GM19467 (cell line): ENCODE measurements around the gene EBNA1BP2.
A peak's percentile ranks its signal among the peaks of the same experiment; 100 is the strongest.
"Not testable (repeated sequence)": the region's sequence is repeated elsewhere in the genome, so short reads cannot be mapped to it uniquely, and the experiment has no call there.

Source experiments
- ATAC-seq: cut with Tn5 transposase; IDR thresholded peaks from one replicate; pipeline ENCODE4 v1.9.1; 2021; ENCODE audit warnings: mild to moderate bottlenecking, moderate library complexity; ENCODE audit not compliant: unreplicated experiment

EBNA1BP2 gene

DNA sequence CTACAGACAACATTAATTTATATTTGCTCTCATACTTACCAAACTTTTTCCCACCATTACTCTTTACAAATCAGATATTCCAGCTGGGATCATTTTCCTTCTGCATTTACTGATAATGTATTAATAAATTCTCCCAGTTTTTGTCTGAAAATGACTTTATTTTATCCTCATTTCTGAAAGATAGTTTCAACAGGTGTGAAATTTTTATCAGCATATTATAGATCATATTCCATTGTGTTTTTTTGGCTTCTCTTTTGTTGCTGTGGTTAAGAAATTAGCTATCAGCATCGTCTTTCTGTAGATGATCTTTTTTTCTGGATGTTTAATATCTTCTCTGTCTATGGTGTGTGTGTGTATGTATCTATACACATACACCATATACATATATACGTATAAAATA is 2.8 kb upstream of the EBNA1BP2 start:
- ATAC-seq, result no peak

DNA sequence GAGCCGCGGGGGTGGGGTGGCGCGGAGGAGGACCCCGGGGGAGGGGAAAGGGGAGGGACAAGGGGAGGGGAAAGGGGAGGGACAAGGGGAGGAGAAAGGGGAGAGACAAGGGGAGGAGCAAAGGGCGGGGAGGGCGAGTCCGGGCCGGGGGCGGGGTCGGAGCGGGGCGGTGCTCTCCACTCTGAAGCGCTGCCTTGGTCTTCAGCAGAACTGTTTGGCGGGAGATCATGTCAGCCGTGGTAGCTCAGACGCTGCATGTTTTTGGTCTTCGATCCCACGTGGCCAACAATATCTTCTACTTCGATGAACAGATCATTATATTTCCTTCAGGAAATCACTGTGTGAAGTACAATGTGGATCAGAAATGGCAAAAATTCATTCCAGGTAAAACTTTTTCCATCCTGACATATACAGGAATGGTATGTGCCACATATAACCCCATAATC is 460 bp upstream of the EBNA1BP2 start:
- ATAC-seq, result peak; percentile 41

DNA sequence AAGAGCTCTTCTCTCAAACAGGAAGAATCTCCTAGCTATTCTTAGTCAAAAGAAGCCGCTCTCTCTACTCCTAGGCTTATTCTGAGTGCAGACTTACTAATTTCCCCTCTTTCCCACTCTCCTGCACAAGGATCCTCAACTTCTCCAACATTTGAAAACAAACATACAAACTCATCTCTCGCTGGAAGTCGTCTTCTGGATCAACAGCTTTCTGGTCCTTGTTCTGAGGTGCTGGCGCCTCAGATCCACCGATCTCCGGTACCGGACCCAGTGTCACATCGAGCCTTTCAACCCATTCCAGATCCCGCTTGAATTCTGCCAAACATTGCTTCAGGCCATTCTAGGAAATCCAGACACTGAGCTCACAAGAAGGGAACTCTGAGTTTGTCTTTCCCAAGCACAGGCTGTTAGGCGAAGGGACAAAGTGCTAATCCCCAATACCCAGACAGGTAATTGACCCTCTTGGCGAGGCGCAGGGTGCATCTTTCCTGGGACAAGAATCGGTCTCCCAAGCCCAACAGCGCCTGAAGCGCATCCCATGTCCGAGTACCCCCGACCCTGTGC is 696 bp downstream of the EBNA1BP2 start:
- no peak for ATAC-seq

DNA sequence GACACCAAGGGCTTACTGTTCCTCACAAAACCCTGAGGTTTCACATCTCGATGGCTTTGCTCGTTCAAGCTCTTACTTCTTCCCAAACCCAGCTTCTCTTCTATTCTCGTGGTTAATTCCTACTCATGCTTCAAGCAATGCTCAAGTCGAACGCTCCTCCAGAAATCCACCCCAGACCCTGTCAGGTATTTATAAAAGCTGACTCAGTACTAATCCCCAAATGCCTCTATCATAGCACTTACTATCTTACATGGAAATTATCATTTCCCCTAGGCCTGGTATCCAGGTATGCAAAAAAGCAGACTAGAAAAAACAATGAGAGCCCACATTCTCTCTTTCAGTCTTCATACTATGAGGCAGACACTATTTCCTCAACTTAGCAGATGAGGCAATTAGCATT is 6.3 kb downstream of the EBNA1BP2 start:
- no peak for ATAC-seq

DNA sequence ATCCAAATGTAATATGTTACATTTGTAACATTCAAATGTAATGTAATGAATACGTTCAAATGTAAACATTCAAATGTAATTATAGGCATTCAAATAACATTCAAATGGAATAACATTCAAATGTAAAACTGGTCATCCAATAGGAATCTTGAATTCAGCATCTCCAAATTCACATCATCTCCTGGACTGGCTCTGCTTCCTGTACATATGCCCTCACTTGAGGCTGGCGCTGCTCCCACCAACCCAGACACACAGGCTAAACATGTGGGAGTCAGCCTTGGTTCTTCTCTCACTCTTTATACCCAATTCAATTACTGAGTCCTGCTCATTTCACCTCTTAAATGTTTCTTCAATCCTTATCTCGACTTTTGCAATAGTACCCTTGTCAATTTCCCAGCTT is 6.9 kb downstream of the EBNA1BP2 start:
- no peak for ATAC-seq

DNA sequence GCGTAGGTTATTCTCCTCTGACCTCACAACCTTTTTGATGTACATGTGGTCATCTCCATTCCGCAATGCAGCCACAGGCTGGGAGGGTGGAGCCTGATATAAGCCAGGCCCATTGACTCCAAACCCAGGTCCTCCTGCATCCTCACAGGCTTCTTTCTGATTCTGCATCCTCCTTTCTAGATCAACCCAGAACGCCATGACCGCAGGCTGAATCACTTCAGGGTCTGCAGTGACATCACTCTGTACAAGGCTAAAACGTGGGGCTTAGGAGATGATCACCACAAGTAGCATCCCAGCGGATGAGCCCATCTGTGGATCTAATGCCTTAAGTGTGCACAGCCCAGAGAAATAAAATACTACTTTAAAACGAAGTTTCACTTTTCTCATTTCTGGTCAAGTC is 16.1 kb downstream of the EBNA1BP2 start:
- ATAC-seq, result no peak

DNA sequence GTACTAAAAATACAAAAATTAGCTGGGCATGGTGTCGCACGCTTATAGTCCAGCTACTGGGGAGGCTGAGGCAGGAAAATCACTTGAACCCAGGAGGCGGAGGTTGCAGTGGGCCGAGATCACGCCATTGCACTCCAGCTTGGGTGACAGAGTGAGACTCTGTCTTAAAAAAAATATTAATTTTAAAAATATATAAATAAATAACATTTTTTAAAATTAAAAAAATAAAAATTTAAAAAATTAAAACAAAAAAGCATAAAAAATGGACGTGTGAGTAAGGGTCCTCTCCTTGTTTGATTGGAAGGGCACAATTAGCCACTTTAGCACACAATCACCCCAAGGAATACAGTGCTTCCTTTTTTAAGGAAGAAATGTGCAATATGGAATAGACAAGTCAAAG is 18.6 kb downstream of the EBNA1BP2 start:
- no peak for ATAC-seq

DNA sequence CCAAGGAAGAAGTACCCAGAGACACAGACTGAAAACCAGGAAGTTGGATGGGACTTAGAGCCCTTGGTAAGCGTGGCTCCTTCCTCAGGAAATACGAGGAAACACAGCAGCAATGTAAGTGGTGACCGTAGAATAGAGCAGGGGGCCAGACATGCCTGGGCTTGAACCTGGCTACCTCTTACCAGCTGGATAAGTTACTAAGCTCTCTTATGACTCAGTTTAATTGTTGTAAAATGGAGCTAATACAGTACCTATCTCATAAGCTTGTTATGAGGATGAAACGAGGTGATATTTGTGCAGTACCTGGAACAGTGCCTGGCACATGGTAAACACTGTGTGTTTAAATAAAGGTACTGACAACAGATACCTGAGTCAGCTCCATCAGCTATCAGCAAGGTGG is 19.2 kb downstream of the EBNA1BP2 start:
- ATAC-seq, result no peak

DNA sequence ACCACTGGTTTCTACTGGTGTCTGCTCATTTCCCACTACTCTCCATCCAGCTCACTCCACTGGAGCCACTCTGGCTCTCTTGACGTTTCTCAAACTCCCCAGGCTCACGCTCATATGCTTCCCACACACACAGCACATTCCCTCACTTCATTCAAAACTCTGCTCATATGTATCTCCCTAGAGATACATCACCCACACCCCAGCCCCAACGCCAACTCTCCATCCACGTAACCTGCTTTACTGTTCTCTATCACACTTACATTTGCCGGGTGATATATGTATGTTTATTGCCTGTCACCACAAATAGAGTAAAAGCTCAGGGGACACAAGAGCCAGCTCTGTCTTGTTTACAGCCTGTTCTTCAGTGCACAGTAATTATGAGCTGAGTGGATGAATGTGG is 22.2 kb downstream of the EBNA1BP2 start:
- no peak for ATAC-seq

DNA sequence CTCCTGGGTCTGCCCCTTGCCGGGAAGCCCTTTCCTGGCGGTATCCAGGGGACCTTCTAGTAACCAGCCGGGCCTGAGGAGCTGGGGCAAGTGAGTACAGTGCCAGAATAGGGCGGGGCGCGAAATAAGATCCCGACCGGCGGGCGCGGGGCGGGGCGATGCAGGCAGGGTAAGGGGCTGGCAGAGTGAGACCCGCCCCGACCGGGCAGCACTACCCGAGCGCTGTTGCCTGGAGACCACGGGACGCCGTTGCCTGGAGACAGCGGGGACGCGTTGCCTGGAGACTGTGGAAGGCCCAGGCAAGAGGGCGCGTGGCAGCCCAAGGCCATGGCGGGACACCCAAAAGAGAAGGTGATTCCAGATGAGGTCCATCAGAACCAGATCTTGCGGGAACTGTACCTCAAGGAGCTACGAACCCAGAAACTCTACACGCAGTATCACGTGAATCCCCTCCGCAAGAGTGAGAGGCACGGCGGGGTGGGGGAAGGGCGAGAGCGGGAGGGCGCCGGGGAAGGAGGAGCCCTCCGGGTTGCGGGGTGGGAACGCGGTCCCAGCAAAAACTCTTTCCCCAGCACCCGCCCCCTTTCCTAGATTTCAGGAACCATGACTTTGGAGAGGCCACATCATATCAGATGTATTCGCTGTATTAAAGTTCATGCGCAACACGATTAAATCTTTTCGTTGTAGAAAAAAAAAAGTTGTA is 24.3 kb downstream of the EBNA1BP2 start:
- no peak for ATAC-seq

DNA sequence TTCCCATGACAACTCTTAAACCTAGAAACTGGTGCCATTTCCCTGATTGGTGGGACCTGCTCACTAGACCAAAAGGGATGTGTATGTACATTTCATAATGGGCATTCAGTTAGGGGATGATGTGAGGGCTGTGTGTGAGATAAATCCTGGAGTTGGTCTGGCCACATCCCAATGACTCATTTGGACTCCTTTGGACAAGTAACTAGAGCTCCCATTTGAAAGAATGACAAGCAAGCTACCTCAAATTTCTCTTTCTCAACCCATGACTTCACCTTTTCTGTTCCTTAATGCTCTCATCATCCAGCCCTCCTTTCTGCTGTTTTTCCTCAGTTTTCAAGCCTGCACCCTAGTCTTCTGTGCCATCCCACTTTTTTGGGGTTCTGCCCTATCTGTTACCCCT is 27.9 kb downstream of the EBNA1BP2 start:
- no peak for ATAC-seq

DNA sequence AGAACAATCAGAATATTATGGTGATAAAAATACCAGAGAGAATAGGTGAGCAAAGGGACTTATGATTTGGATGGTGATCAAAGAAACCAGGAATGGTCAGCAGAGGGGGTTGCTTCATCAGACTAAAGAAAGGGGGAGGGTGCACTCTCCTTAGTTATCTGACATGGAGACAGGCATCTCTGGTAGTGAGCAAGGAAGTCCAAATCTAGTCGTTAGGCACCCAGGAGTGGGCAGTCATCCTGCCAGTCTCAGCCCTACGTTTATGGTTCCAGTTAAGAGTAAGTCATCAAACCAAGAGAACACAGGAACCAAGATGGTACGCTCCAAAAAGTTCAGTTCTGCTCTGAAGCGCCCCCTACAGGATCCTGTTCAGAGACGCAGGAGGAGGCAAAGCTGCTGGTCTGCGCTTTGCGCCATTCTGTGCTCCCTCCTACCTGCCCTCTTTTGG is 28.6 kb downstream of the EBNA1BP2 start:
- no peak for ATAC-seq

DNA sequence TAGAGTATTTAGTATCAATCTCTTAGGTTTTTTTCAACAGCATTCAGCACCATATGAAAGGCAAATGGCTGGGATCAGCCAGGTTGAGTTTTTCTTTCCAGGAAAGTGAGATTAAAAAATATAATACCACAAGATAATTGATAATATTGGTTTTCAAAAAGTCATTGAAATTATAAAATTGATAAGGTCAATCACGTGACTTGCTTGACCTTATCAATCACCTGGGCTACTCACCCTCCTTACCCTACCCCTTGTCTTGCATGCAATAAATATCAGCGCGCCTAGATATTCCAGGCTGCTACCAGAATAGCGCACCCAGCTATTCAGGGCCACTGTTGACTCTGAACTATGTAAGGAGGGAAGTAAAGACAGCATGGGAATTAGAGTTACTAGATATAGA is 31.5 kb downstream of the EBNA1BP2 start:
- no peak for ATAC-seq

DNA sequence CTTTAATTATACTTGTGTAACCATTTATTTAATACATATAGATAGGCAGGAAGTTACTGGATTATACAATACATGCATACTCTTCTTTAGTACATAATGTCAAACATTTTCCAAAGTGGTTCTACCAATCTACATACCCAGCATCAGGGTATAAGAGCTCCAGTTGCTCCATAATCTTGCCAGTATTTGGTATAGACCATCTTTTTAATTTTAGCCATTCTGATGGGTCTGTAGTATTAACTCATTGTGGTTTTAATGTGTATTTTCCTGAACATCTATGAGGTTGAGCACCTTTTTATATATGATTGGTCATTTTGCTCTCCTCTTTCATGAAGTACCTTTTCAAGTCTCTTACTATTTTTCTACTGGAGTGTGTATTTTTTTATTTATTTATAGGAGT is 32.1 kb downstream of the EBNA1BP2 start:
- no peak for ATAC-seq

DNA sequence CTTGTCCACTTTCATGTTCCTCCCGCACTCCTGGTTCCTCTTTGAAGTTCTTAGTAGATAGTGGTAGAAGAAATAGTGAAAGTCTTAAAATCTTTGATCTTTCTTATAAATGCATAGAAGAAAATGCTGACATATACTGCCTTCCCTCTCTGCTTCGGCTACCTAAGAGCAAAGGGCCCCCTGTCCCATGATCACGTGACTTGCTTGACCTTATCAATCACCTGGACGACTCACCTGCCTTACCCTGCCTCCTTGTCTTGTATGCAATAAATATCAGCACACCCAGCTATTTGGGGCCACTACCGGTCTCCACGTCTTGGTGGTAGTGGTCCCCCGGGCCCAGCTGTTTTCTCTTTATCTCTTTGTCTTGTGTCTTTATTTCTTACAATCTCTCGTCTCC is 32.8 kb downstream of the EBNA1BP2 start:
- ATAC-seq, result not testable (repeated sequence)

DNA sequence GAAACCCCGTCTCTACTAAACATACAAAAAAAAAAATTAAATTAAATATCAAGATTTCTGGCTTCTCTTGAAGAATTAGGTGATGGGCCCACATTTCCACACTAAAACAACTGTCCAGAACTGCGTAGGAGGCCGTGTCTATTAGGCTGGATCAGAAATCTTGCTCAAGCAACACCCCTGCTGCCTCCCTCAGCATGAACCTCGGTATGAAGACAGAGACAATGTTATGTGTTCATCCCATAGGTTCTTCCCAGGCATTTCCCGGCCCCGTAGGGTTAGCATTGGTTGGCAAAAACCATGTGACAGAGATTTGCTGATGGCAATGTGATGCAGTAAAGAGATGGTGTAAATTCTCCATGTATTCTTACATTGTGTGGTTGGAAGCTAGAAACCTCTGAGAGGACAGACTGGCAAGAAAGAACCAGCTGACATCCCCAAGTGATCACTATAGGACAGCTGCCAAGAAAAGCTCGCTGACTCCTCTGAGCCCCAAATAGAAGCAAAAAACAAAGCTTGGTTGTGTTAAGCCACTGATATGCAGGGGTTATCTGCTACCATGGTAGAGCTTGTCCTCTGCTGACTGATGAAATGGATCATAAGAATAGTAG is 34.5 kb downstream of the EBNA1BP2 start:
- no peak for ATAC-seq

DNA sequence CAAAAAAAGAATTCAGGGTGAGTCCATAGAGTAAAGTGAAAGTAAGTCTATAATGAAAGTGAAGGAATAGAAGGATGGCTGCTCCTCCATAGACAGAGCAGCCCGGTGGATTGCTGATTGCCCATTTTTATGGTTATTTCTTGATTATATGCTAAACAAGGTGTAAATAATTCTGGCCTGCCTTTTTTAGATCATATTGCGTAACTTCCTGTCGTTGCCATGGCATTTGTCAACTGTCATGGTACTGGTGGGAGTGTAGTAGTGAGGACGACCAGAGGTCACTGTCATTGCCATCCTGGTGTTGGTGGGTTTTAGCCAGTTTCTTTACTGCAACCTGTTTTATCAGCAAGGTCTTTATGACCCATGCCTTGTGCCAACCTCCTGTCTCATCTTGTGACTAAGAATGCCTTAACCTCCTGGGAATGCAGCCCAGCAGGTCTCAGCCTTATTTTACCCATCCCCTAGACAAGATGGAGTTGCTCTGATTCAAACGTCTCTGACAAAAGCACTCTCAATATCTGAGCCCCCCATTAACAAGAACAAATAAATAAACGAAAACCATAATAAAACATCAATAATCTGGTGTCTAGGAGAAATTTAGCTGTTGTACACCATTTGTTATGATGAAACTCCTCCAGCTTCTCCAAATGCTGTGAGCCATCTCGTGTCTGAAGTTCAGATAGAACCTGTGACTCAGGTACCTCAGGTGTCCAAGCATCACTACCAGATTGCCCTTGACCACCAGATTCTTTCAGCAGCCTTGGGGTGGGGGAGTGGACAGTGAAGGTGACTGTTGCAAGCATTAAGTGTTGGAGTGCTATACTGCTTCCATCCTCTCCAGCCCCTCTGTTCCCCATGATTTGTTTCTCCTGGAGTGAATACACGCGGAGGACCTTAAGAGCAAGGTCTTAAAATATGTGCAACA is 36.0 kb downstream of the EBNA1BP2 start:
- ATAC-seq, result no peak

DNA sequence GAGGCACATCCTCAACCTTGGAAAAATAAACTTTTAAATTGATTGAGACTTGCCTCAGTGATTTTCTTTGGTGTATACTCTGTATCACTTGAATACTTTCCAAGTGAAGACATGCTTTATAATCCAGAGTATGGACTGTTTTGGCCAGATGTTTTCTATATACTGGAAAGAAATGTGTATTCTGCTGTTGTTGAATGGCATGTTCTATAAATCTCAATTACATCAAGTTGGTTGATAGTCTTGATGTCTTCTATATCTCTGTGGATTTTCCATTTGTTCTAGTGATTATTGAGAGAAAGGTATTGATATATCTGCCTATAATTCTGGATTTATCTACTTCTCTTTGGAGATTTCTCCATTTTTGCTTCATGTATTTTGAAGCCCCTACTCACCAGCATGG is 37.5 kb downstream of the EBNA1BP2 start:
- ATAC-seq, result no peak

DNA sequence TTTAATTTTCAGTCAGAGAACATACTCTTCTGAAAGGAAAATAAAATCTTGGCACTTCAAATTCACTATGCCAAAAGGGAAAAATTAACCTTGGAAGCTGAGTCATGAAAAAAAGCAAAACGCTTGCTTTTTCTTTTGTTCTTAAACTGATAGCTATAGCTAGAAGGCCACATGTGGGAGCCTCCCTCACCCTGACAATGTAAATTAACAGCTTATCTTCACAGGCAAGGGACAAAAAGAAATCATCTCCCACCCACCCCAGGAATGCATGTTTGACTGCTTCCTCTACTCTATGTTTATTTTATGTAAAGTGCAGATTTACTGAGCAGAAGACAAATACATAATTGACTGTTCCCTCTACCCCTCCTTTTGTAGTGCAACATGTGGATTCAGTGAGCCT is 38.0 kb downstream of the EBNA1BP2 start:
- ATAC-seq, result no peak

DNA sequence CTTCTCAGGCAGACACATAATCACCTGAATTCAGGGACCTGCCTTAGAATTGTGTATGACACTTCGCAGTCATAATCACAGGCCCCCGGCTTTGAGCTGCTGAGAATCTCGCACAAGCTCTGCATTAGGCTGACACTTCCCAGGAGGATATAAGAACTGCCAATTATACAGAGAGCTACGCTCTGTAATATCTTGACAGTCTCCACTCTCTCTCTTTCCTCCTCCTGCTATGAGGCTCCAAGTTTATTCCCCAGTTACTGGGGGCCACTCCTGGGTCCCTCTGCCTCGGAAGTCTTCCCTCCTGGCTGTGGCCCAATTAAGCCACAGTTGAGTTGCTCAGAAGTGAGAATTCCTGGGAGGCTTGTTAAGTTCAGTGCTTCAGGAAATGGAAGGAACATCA is 42.7 kb downstream of the EBNA1BP2 start:
- no peak for ATAC-seq

DNA sequence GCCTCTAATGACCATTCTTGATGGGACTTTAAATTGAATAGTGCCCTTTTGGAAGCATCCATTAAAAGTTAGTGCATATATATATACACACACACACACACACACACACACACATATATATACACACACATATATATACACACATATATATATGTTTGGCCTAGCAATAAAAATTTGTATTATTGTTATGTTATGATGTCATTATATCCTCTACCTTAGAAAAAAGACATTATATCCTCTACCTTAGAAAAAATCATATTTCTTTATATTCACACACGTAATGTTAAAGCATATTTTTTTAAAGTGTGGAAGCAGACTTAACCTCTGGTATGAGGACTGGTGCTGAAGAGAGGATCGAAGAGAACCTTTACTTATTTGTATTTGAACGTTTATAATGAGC is 43.3 kb downstream of the EBNA1BP2 start:
- no peak for ATAC-seq
